ENCODE measurements around the gene EPHB1. TPM values are rescaled to one million over a fixed set of nuclear protein-coding genes. Genes with fewer than 3 reads are reported as not detected.

Gene EPHB1
- total RNA-seq, 1 experiment from 2014 or later = 0.86 TPM

DNA sequence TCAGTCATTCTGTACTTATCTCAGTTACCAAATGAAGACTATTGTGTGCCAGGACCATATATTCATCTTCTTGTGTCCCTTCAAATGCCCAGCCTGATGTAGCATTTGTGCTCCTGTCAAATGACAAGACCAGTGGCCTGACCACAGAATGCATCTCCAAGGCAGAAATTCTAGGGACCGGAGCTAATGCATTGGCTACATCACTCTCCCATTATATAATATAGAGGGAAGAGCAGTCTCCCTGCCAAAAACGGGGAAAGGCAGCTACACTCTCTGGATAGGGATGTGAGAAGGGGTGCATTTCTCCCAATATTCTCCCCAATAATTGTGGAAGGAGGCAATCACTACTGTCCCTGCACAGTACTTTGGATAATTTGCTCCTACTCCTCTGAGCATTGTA is 312.0 kb downstream of the EPHB1 start (continued):
- TF ChIP-seq CBX3 (IDR thresholded peaks at IDR 0.05; ENCODE audit: low read depth) = no peak
- TF ChIP-seq ZNF274 (IDR thresholded peaks at IDR 0.05; ENCODE audit: low read depth, low read length) = no peak
- TF ChIP-seq ELF1 (IDR thresholded peaks at IDR 0.05; ENCODE audit: borderline replicate concordance, low read depth) = no peak
- TF ChIP-seq, protein P1, sequence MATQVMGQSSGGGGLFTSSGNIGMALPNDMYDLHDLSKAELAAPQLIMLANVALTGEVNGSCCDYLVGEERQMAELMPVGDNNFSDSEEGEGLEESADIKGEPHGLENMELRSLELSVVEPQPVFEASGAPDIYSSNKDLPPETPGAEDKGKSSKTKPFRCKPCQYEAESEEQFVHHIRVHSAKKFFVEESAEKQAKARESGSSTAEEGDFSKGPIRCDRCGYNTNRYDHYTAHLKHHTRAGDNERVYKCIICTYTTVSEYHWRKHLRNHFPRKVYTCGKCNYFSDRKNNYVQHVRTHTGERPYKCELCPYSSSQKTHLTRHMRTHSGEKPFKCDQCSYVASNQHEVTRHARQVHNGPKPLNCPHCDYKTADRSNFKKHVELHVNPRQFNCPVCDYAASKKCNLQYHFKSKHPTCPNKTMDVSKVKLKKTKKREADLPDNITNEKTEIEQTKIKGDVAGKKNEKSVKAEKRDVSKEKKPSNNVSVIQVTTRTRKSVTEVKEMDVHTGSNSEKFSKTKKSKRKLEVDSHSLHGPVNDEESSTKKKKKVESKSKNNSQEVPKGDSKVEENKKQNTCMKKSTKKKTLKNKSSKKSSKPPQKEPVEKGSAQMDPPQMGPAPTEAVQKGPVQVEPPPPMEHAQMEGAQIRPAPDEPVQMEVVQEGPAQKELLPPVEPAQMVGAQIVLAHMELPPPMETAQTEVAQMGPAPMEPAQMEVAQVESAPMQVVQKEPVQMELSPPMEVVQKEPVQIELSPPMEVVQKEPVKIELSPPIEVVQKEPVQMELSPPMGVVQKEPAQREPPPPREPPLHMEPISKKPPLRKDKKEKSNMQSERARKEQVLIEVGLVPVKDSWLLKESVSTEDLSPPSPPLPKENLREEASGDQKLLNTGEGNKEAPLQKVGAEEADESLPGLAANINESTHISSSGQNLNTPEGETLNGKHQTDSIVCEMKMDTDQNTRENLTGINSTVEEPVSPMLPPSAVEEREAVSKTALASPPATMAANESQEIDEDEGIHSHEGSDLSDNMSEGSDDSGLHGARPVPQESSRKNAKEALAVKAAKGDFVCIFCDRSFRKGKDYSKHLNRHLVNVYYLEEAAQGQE (IDR thresholded peaks at IDR 0.05; ENCODE audit: low read depth) = no peak
- no peak for TF ChIP-seq EGR1 (IDR thresholded peaks at IDR 0.05; ENCODE audit: low read depth)
- TF ChIP-seq EZH2 (IDR thresholded peaks at IDR 0.05) = no peak

DNA sequence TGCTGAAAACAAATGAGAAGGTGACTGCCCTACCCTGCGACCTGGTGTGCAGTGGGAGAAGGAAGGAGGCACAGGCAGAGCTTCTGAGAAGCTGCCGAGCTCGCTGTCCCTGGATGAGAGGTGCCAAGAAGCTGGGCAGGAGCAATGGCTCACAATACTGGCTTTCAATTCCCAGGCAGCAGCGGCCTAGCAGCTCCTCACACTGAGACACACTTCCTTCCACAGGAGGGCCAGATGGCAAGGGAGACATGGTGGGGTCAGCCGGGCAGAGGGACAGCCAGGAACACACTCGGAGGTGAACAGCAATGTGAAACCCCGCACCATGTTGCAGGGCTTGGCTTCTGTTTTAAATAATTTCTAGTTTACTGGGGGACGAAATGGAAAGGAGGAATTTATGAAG is 314.6 kb downstream of the EPHB1 start:
- Histone ChIP-seq H3K9ac (ENCODE audit: low read length) (no peak overlapping the region), H3K4me2 (ENCODE audit: low read length) (no peak overlapping the region), H3K27me3 (ENCODE audit: insufficient read depth, low read length) (no peaks in the 10 kb centered on the region), H4K20me1 (ENCODE audit: insufficient read depth) (no peaks in the 10 kb centered on the region), H2AFZ (ENCODE audit: low read depth, low read length, poor library complexity, severe bottlenecking) (no peak overlapping the region), H3K27ac (ENCODE audit: low read depth, low read length) (no peak overlapping the region), H3K4me1 (ENCODE audit: control insufficient read depth in 1 of 2, insufficient read depth in 2 of 2, low read length in 2 of 2) (no peaks in the 10 kb centered on the region), H3K36me3 (ENCODE audit: control insufficient read depth in 1 of 2, insufficient read depth in 2 of 2, low read length in 2 of 2) (no peaks in the 10 kb centered on the region), H3K9me2 (ENCODE audit: insufficient read depth) (no peaks in the 10 kb centered on the region), H3K79me2 (ENCODE audit: insufficient read depth, low read length) (no peaks in the 10 kb centered on the region), H3K9me3 (ENCODE audit: control insufficient read depth in 1 of 2, insufficient read depth in 1 of 2, low read depth in 1 of 2, low read length in 2 of 2) (no peaks in the 10 kb centered on the region), H3K4me3 (replicated peaks in 1 of 2; ENCODE audit: low read depth in 1 of 2, low read length in 2 of 2) (no peak overlapping the region)
- POLR2A ChIA-PET = no interaction called here
- CTCF ChIA-PET = no interaction called here
- intact Hi-C loops (cut with micrococcal nuclease) = no loop called here
- DNase-seq (ENCODE audit: low read depth, low spot score) (no peak), ATAC-seq (no peak)
- RAD21 ChIA-PET (ENCODE audit: low non-redundant PET in 1 of 2, low total read pairs in 2 of 2, uncharacterized antibody in 2 of 2, unreplicated experiment in 2 of 2) = no interaction called here
- BruUV-seq (replicated peaks) = no TSS peak
- TF ChIP-seq, protein P2, sequence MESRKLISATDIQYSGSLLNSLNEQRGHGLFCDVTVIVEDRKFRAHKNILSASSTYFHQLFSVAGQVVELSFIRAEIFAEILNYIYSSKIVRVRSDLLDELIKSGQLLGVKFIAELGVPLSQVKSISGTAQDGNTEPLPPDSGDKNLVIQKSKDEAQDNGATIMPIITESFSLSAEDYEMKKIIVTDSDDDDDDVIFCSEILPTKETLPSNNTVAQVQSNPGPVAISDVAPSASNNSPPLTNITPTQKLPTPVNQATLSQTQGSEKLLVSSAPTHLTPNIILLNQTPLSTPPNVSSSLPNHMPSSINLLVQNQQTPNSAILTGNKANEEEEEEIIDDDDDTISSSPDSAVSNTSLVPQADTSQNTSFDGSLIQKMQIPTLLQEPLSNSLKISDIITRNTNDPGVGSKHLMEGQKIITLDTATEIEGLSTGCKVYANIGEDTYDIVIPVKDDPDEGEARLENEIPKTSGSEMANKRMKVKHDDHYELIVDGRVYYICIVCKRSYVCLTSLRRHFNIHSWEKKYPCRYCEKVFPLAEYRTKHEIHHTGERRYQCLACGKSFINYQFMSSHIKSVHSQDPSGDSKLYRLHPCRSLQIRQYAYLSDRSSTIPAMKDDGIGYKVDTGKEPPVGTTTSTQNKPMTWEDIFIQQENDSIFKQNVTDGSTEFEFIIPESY (IDR thresholded peaks at IDR 0.05; ENCODE audit: extremely low read depth, insufficient replicate concordance, low read length) = no peak
- TF ChIP-seq RAD21 (IDR thresholded peaks at IDR 0.05; ENCODE audit: low read depth) (no peak), YY1 (IDR thresholded peaks at IDR 0.05; ENCODE audit: extremely low read depth, insufficient replicate concordance, low read depth, low read length) (no peak), TCF7L2 (IDR thresholded peaks at IDR 0.05; ENCODE audit: borderline replicate concordance, extremely low read depth, insufficient read depth, insufficient read length) (no peak), EZH2phosphoT487 (IDR thresholded peaks at IDR 0.05; ENCODE audit: borderline replicate concordance) (no peak), ZFX (IDR thresholded peaks at IDR 0.05) (no peak), EGR1 (IDR thresholded peaks at IDR 0.05; ENCODE audit: low read depth) (no peak)
- TF ChIP-seq, protein P3, sequence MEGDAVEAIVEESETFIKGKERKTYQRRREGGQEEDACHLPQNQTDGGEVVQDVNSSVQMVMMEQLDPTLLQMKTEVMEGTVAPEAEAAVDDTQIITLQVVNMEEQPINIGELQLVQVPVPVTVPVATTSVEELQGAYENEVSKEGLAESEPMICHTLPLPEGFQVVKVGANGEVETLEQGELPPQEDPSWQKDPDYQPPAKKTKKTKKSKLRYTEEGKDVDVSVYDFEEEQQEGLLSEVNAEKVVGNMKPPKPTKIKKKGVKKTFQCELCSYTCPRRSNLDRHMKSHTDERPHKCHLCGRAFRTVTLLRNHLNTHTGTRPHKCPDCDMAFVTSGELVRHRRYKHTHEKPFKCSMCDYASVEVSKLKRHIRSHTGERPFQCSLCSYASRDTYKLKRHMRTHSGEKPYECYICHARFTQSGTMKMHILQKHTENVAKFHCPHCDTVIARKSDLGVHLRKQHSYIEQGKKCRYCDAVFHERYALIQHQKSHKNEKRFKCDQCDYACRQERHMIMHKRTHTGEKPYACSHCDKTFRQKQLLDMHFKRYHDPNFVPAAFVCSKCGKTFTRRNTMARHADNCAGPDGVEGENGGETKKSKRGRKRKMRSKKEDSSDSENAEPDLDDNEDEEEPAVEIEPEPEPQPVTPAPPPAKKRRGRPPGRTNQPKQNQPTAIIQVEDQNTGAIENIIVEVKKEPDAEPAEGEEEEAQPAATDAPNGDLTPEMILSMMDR (IDR thresholded peaks at IDR 0.05 in 2 of 3, conservative IDR thresholded peaks at IDR 0.05 in 1 of 3; ENCODE audit: borderline replicate concordance in 1 of 3, insufficient read depth in 1 of 3, low read depth in 2 of 3, low read length in 2 of 3) = no peak
- TF ChIP-seq, protein P1 (IDR thresholded peaks at IDR 0.05; ENCODE audit: low read depth) = no peak

All from HCT116 (cell line).